ENCODE measurements around the gene PIGU. TPM values are rescaled to one million over a fixed set of nuclear protein-coding genes. Genes with fewer than 3 reads are reported as not detected.

The PIGU gene
- total and polyA plus RNA-seq, 9 of the 15 experiments (the other 6 are each of a cell fraction or from before 2014, with no cell fraction given), result 6.5 to 100 (median 28.1) TPM

DNA sequence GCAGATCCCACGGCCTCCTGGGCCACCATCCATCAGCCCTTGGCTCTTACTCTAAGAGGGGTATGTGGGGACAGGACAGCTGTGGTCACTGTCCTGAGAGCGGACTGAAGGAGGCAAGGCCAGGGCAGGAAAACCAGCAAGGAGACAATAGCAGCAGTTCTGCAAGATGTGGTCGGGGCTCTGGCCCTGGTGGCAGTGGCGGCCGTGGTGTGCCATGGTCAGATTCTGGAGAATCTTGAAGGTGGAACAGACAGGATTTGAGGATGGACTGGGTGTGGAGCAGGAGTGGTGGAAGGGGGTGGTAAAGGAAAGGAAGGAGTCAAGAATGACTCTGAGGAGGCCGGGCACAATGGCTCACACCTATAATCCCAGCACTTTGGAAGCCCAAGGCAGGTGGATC lies 124.3 kb downstream of the PIGU start:
- Histone ChIP-seq H4K20me1 (replicated peaks; ENCODE audit: control insufficient read depth, insufficient read depth, low read length) (no peaks in the 10 kb centered on the region), H3K27me3 (ENCODE audit: control insufficient read depth in 2 of 2, insufficient read depth in 2 of 2, low read length in 2 of 2) (no peaks in the 10 kb centered on the region; a peak in 1 of 5 replicates), H3K4me3 (no peak overlapping the region), H3K9ac (ENCODE audit: insufficient read depth in 1 of 2, low read depth in 2 of 2, low read length in 2 of 2) (no peak overlapping the region; a peak in 1 of 4 replicates), H3K36me3 (ENCODE audit: control insufficient read depth, insufficient read depth, low read length) (no peaks in the 10 kb centered on the region), H2AFZ (ENCODE audit: low read depth, low read length) (no peak overlapping the region), H3K9me3 (replicated peaks; ENCODE audit: control insufficient read depth, insufficient read depth, low read depth, low read length) (no peaks in the 10 kb centered on the region), H3K79me2 (ENCODE audit: control insufficient read depth, insufficient read depth, low read length) (no peaks in the 10 kb centered on the region), H3K27ac (ENCODE audit: extremely low read depth, low read depth, low read length) (no peak overlapping the region), H3K4me1 (replicated peaks in 1 of 2; ENCODE audit: control insufficient read depth in 2 of 2, insufficient read depth in 2 of 2, low read length in 2 of 2) (peaks cover 10 to 20% of the 10 kb centered on the region in 2 experiments; a peak in 4 of 5 replicates), H3K4me2 (ENCODE audit: insufficient read depth, low read length) (no peak overlapping the region), H3K9me1 (ENCODE audit: control insufficient read depth, insufficient read depth, low read length) (peaks cover 10% of the 10 kb centered on the region)
- FAIRE-seq (no peak), ATAC-seq (no peak), DNase-seq (ENCODE audit: extremely low read depth in 1 of 4, low spot score in 3 of 4) (no peak)
- intact Hi-C loops (cut with micrococcal nuclease), result no loop called here
- BruUV-seq (replicated peaks), result no TSS peak
- ChIA-PET CTCF (ENCODE audit: low intra/inter-chr PET ratio) (no interaction called here), POLR2A (no interaction called here)
- in situ Hi-C loops (cut with MboI), result no loop called here
- TF ChIP-seq SNIP1 (IDR thresholded peaks at IDR 0.05; ENCODE audit: low read depth), result no peak
- TF ChIP-seq PBX2 (CRISPR knock-in tag; IDR thresholded peaks at IDR 0.05; ENCODE audit: low read depth), result no peak
- TF ChIP-seq PBX2 (tag; conservative IDR thresholded peaks at IDR 0.05; ENCODE audit: low read depth), result no peak
- TF ChIP-seq, protein P1, sequence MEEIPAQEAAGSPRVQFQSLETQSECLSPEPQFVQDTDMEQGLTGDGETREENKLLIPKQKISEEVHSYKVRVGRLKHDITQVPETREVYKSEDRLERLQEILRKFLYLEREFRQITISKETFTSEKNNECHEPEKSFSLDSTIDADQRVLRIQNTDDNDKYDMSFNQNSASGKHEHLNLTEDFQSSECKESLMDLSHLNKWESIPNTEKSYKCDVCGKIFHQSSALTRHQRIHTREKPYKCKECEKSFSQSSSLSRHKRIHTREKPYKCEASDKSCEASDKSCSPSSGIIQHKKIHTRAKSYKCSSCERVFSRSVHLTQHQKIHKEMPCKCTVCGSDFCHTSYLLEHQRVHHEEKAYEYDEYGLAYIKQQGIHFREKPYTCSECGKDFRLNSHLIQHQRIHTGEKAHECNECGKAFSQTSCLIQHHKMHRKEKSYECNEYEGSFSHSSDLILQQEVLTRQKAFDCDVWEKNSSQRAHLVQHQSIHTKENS (CRISPR knock-in tag; IDR thresholded peaks at IDR 0.05), result no peak
- TF ChIP-seq, protein P2, sequence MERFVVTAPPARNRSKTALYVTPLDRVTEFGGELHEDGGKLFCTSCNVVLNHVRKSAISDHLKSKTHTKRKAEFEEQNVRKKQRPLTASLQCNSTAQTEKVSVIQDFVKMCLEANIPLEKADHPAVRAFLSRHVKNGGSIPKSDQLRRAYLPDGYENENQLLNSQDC (CRISPR knock-in tag; IDR thresholded peaks at IDR 0.05), result no peak
- TF ChIP-seq POLR2A (conservative IDR thresholded peaks at IDR 0.05), result no peak
- no peak for TF ChIP-seq EWSR1 (IDR thresholded peaks at IDR 0.05; ENCODE audit: borderline replicate concordance, low read depth, partially characterized antibody)
- TF ChIP-seq ZNF695 (CRISPR knock-in tag; IDR thresholded peaks at IDR 0.05), result no peak
- no peak for TF ChIP-seq ZNF316 (IDR thresholded peaks at IDR 0.05)
- TF ChIP-seq SIN3A (IDR thresholded peaks at IDR 0.05; ENCODE audit: borderline replicate concordance in 2 of 2, control insufficient read depth in 1 of 2, low read depth in 2 of 2, low read length in 2 of 2), result no peak
- TF ChIP-seq HMBOX1 (IDR thresholded peaks at IDR 0.05), result no peak
- no peak for TF ChIP-seq ZFPM2 (CRISPR knock-in tag; IDR thresholded peaks at IDR 0.05)
- WGBS (ENCODE audit: insufficient coverage, low coverage, missing lambda C conversion rate), result 61% methylated on average over 6 of the region's 6 CpGs

All from K562 (cell line).